GM23338 (cell line): ENCODE measurements around the gene OGG1. TPM values are rescaled to one million over a fixed set of nuclear protein-coding genes. Genes with fewer than 3 reads are reported as not detected.

Source experiments
- ATAC-seq: fragments of 200-7000 bp; cut with Tn5 transposase; 3 replicates; pipeline ENCODE4 v1.9.1; 2020
- DNase-seq: peaks from one replicate; pipeline ENCODE4 v3.0.0-alpha.2; 2015; ENCODE audit warnings: low spot score
- H2AFZ ChIP-seq: fragments of 200-600 bp; sonication (generic); 2 replicates; pipeline ENCODE4 v1.8.0; 2016; ENCODE audit warnings: antibody characterized with exemption, mild to moderate bottlenecking, moderate library complexity
- H3F3A ChIP-seq: fragments of 200-600 bp; sonication (generic); replicated peaks from 2 replicates; pipeline ENCODE4 v1.8.0; 2017; ENCODE audit warnings: antibody characterized with exemption, mixed run types, low read depth
- H3K27ac ChIP-seq: fragments of 200-600 bp; sonication (generic); 2 replicates; pipeline ENCODE4 v1.6.1; 2016; ENCODE audit warnings: low read depth
- H3K27me3 ChIP-seq: fragments of 200-600 bp; sonication (generic); 2 replicates; pipeline ENCODE4 v1.8.0; 2016; ENCODE audit warnings: mild to moderate bottlenecking, mixed run types, moderate library complexity; ENCODE audit not compliant: insufficient read depth
- H3K36me3 ChIP-seq: fragments of 200-600 bp; sonication (generic); 2 replicates; pipeline ENCODE4 v1.8.0; 2016; ENCODE audit warnings: mild to moderate bottlenecking; ENCODE audit not compliant: insufficient read depth
- H3K4me1 ChIP-seq: fragments of 200-600 bp; sonication (generic); 2 replicates; pipeline ENCODE4 v1.8.0; 2016; ENCODE audit warnings: mild to moderate bottlenecking, moderate library complexity; ENCODE audit not compliant: insufficient read depth
- H3K4me2 ChIP-seq: fragments of 200-600 bp; sonication (generic); 2 replicates; pipeline ENCODE4 v1.7.1; 2017; ENCODE audit warnings: mixed run types
- H3K4me3 ChIP-seq: fragments of 200-600 bp; sonication (generic); 2 replicates; pipeline ENCODE4 v1.6.1; 2016; ENCODE audit warnings: mixed run types
- H3K79me2 ChIP-seq: fragments of 200-600 bp; sonication (generic); replicated peaks from 2 replicates; pipeline ENCODE4 v1.8.0; 2017; ENCODE audit warnings: mild to moderate bottlenecking; ENCODE audit not compliant: insufficient read depth
- H3K9me2 ChIP-seq: fragments of 200-600 bp; sonication (generic); 2 replicates; pipeline ENCODE4 v1.8.0; 2017; ENCODE audit not compliant: insufficient read depth
- H4K20me1 ChIP-seq: fragments of 200-600 bp; sonication (generic); replicated peaks from 2 replicates; pipeline ENCODE4 v1.8.0; 2017; ENCODE audit warnings: mild to moderate bottlenecking; ENCODE audit not compliant: insufficient read depth
- H3K27ac Mint-ChIP-seq: 2 replicates; pipeline ENCODE4 v1.8.0; 2020; ENCODE audit warnings: inconsistent platforms, mild to moderate bottlenecking, moderate library complexity, mixed read lengths
- H3K27me3 Mint-ChIP-seq: 3 replicates; pipeline ENCODE4 v1.8.0; 2022; ENCODE audit warnings: low read depth, mild to moderate bottlenecking, moderate library complexity, mixed read lengths, inconsistent platforms; ENCODE audit not compliant: insufficient read depth, poor library complexity
- H3K36me3 Mint-ChIP-seq: 3 replicates; pipeline ENCODE4 v1.8.0; 2021; ENCODE audit warnings: low read depth, mild to moderate bottlenecking, inconsistent platforms, moderate library complexity, mixed read lengths
- H3K4me1 Mint-ChIP-seq: 3 replicates; pipeline ENCODE4 v1.8.0; 2020; ENCODE audit warnings: mild to moderate bottlenecking, inconsistent platforms, mixed read lengths
- H3K4me3 Mint-ChIP-seq: 3 replicates; pipeline ENCODE4 v1.8.0; 2021; ENCODE audit warnings: moderate library complexity, mild to moderate bottlenecking, inconsistent platforms, mixed read lengths
- H3K9me3 Mint-ChIP-seq: 3 replicates; pipeline ENCODE4 v1.8.0; 2020; ENCODE audit warnings: moderate library complexity, mild to moderate bottlenecking, inconsistent platforms, mixed read lengths
- CREB1 ChIP-seq: fragments of 250-450 bp; sonication (Bioruptor Pico); IDR thresholded peaks from 2 replicates; pipeline ENCODE4 v1.5.0; 2020; ENCODE audit warnings: low read depth, mild to moderate bottlenecking, moderate library complexity
- EZH2 ChIP-seq: fragments of 200-600 bp; sonication (generic); IDR thresholded peaks from one replicate; pipeline ENCODE4 v1.8.0; 2017; ENCODE audit warnings: antibody characterized with exemption, mild to moderate bottlenecking, low read depth; ENCODE audit not compliant: unreplicated experiment
- EZH2phosphoT487 ChIP-seq: fragments of 200-600 bp; sonication (generic); IDR thresholded peaks from one replicate; pipeline ENCODE4 v1.8.1; 2018; ENCODE audit warnings: antibody characterized with exemption; ENCODE audit not compliant: unreplicated experiment
- JUNB ChIP-seq: IDR thresholded peaks from one replicate; pipeline ENCODE4 v1.6.1; 2016; ENCODE audit warnings: antibody characterized with exemption; ENCODE audit not compliant: unreplicated experiment
- NANOG ChIP-seq: IDR thresholded peaks from 2 replicates; pipeline ENCODE4 v1.6.1; 2016; ENCODE audit warnings: antibody characterized with exemption, borderline replicate concordance
- POLR2AphosphoS5 ChIP-seq: IDR thresholded peaks from 2 replicates; pipeline ENCODE4 v1.6.1; 2016; ENCODE audit warnings: antibody characterized with exemption, low read depth
- STAT1 ChIP-seq: IDR thresholded peaks from one replicate; pipeline ENCODE4 v1.6.1; 2016; ENCODE audit warnings: antibody characterized with exemption; ENCODE audit not compliant: unreplicated experiment
- ZNF114 ChIP-seq: fragments of 250-450 bp; sonication (Bioruptor Pico); IDR thresholded peaks from 2 replicates; pipeline ENCODE4 v1.5.0; 2020; ENCODE audit warnings: mild to moderate bottlenecking, moderate library complexity
- ZNF331 ChIP-seq: fragments of 250-450 bp; sonication (Bioruptor Pico); IDR thresholded peaks from 2 replicates; pipeline ENCODE4 v1.5.0; 2020; ENCODE audit warnings: low read depth, mild to moderate bottlenecking, moderate library complexity
- polyA plus RNA-seq: library from polyadenylated mRNA; unstranded; fragments of >200 nt; fragmentation: Nextera tagmentation; extraction: Ambion mirVana; gene quantifications from 2 replicates; pipeline ENCODE4 v1.2.1, GENCODE V29; 2016
- total RNA-seq: library from RNA; depleted of rRNA; stranded (reverse); fragments of >200 nt; shearing (Covaris generic); gene quantifications from 2 replicates; pipeline ENCODE4 v1.2.3, GENCODE V29; 2014
- TF ChIP-seq, protein P1 (sequence below): fragments of 250-450 bp; sonication (Bioruptor Pico); IDR thresholded peaks from 2 replicates; pipeline ENCODE4 v1.5.0; 2020; ENCODE audit warnings: mild to moderate bottlenecking, moderate library complexity
- TF ChIP-seq, protein P2 (sequence below): IDR thresholded peaks from 2 replicates; pipeline ENCODE4 v1.6.1; 2016; ENCODE audit warnings: antibody characterized with exemption
- TF ChIP-seq, protein P3 (sequence below), 2 experiments: fragments of 200-600 bp in 1 of 2; sonication (generic) in 1 of 2; conservative IDR thresholded peaks; 2 replicates each; pipeline versions ENCODE4 v1.5.1 to v1.6.1; 2016 to 2017; ENCODE audit warnings: antibody characterized with exemption in 2 of 2, low read depth in 2 of 2, mild to moderate bottlenecking in 2 of 2, moderate library complexity in 1 of 2
- TF ChIP-seq, protein P4 (sequence below): IDR thresholded peaks from one replicate; pipeline ENCODE4 v1.6.1; 2018; ENCODE audit warnings: antibody characterized with exemption; ENCODE audit not compliant: unreplicated experiment

The OGG1 gene
- total and polyA plus RNA-seq, 2 experiments from 2014 or later, result 20.6 to 27.6 TPM

DNA sequence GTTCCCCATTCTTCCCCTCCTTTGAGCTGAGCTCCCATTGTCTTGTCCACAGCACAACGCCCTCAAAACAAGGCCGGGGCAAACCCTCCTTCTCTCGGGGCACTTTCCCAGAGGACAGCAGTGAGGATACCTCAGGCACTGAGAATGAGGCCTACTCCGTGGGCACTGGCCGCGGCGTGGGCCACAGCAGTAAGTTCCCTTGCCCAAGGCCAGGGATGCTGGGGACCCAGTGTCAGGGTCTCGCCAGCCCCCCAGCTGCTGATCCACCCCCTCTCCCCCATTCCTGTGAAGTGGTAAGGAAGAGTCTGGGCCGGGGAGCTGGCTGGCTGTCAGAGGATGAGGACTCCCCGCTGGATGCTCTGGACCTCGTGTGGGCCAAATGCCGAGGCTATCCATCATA lies 4.2 kb upstream of the OGG1 start:
- peaks cover 31% of the 10 kb centered on the region for H3K36me3 ChIP-seq
- H2AFZ ChIP-seq, result no peak overlapping the region

More for the DNA sequence above, 4.2 kb upstream of the OGG1 start:
- Histone ChIP-seq H3K9me2 (no peaks in the 10 kb centered on the region; the same call in 1 of the 2 replicates), H3K27me3 (no peaks in the 10 kb centered on the region), H3K4me3 (no peak overlapping the region), H3K79me2 (peaks cover 3% of the 10 kb centered on the region), H4K20me1 (peaks cover 3% of the 10 kb centered on the region), H3K4me1 (peaks cover 3% of the 10 kb centered on the region; the same call in 1 of the 2 replicates), H3K4me2 (no peak overlapping the region), H3K27ac (no peak overlapping the region), H3F3A (peaks cover 17% of the 10 kb centered on the region)
- Mint-ChIP-seq H3K4me1 (peaks cover under 1% of the 10 kb centered on the region; the same call in 1 of the 3 replicates), H3K9me3 (no peaks in the 10 kb centered on the region), H3K27me3 (peaks cover 11% of the 10 kb centered on the region), H3K36me3 (peaks cover 82% of the 10 kb centered on the region), H3K4me3 (no peak overlapping the region), H3K27ac (no peak overlapping the region)
- ATAC-seq, result no peak
- no peak for DNase-seq
- TF ChIP-seq, protein P1, sequence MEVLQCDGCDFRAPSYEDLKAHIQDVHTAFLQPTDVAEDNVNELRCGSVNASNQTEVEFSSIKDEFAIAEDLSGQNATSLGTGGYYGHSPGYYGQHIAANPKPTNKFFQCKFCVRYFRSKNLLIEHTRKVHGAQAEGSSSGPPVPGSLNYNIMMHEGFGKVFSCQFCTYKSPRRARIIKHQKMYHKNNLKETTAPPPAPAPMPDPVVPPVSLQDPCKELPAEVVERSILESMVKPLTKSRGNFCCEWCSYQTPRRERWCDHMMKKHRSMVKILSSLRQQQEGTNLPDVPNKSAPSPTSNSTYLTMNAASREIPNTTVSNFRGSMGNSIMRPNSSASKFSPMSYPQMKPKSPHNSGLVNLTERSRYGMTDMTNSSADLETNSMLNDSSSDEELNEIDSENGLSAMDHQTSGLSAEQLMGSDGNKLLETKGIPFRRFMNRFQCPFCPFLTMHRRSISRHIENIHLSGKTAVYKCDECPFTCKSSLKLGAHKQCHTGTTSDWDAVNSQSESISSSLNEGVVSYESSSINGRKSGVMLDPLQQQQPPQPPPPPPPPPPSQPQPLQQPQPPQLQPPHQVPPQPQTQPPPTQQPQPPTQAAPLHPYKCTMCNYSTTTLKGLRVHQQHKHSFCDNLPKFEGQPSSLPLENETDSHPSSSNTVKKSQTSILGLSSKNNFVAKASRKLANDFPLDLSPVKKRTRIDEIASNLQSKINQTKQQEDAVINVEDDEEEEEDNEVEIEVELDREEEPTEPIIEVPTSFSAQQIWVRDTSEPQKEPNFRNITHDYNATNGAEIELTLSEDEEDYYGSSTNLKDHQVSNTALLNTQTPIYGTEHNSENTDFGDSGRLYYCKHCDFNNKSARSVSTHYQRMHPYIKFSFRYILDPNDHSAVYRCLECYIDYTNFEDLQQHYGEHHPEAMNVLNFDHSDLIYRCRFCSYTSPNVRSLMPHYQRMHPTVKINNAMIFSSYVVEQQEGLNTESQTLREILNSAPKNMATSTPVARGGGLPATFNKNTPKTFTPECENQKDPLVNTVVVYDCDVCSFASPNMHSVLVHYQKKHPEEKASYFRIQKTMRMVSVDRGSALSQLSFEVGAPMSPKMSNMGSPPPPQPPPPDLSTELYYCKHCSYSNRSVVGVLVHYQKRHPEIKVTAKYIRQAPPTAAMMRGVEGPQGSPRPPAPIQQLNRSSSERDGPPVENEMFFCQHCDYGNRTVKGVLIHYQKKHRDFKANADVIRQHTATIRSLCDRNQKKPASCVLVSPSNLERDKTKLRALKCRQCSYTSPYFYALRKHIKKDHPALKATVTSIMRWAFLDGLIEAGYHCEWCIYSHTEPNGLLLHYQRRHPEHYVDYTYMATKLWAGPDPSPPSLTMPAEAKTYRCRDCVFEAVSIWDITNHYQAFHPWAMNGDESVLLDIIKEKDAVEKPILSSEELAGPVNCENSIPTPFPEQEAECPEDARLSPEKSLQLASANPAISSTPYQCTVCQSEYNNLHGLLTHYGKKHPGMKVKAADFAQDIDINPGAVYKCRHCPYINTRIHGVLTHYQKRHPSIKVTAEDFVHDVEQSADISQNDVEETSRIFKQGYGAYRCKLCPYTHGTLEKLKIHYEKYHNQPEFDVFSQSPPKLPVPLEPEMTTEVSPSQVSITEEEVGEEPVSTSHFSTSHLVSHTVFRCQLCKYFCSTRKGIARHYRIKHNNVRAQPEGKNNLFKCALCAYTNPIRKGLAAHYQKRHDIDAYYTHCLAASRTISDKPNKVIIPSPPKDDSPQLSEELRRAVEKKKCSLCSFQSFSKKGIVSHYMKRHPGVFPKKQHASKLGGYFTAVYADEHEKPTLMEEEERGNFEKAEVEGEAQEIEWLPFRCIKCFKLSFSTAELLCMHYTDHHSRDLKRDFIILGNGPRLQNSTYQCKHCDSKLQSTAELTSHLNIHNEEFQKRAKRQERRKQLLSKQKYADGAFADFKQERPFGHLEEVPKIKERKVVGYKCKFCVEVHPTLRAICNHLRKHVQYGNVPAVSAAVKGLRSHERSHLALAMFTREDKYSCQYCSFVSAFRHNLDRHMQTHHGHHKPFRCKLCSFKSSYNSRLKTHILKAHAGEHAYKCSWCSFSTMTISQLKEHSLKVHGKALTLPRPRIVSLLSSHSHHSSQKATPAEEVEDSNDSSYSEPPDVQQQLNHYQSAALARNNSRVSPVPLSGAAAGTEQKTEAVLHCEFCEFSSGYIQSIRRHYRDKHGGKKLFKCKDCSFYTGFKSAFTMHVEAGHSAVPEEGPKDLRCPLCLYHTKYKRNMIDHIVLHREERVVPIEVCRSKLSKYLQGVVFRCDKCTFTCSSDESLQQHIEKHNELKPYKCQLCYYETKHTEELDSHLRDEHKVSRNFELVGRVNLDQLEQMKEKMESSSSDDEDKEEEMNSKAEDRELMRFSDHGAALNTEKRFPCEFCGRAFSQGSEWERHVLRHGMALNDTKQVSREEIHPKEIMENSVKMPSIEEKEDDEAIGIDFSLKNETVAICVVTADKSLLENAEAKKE (CRISPR knock-in tag), result no peak
- TF ChIP-seq CREB1, result no peak
- TF ChIP-seq ZNF331, result no peak
- TF ChIP-seq, protein P2, sequence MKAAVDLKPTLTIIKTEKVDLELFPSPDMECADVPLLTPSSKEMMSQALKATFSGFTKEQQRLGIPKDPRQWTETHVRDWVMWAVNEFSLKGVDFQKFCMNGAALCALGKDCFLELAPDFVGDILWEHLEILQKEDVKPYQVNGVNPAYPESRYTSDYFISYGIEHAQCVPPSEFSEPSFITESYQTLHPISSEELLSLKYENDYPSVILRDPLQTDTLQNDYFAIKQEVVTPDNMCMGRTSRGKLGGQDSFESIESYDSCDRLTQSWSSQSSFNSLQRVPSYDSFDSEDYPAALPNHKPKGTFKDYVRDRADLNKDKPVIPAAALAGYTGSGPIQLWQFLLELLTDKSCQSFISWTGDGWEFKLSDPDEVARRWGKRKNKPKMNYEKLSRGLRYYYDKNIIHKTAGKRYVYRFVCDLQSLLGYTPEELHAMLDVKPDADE, result no peak
- TF ChIP-seq STAT1, result no peak
- no peak for TF ChIP-seq POLR2AphosphoS5
- TF ChIP-seq JUNB, result no peak
- no peak for TF ChIP-seq NANOG
- TF ChIP-seq ZNF114 (CRISPR knock-in tag), result no peak
- no peak for TF ChIP-seq EZH2
- TF ChIP-seq, protein P3, sequence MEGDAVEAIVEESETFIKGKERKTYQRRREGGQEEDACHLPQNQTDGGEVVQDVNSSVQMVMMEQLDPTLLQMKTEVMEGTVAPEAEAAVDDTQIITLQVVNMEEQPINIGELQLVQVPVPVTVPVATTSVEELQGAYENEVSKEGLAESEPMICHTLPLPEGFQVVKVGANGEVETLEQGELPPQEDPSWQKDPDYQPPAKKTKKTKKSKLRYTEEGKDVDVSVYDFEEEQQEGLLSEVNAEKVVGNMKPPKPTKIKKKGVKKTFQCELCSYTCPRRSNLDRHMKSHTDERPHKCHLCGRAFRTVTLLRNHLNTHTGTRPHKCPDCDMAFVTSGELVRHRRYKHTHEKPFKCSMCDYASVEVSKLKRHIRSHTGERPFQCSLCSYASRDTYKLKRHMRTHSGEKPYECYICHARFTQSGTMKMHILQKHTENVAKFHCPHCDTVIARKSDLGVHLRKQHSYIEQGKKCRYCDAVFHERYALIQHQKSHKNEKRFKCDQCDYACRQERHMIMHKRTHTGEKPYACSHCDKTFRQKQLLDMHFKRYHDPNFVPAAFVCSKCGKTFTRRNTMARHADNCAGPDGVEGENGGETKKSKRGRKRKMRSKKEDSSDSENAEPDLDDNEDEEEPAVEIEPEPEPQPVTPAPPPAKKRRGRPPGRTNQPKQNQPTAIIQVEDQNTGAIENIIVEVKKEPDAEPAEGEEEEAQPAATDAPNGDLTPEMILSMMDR (conservative IDR thresholded peaks at IDR 0.05; ENCODE audit: low read depth in 2 of 2), result no peak
- TF ChIP-seq EZH2phosphoT487, result no peak
- TF ChIP-seq, protein P4, sequence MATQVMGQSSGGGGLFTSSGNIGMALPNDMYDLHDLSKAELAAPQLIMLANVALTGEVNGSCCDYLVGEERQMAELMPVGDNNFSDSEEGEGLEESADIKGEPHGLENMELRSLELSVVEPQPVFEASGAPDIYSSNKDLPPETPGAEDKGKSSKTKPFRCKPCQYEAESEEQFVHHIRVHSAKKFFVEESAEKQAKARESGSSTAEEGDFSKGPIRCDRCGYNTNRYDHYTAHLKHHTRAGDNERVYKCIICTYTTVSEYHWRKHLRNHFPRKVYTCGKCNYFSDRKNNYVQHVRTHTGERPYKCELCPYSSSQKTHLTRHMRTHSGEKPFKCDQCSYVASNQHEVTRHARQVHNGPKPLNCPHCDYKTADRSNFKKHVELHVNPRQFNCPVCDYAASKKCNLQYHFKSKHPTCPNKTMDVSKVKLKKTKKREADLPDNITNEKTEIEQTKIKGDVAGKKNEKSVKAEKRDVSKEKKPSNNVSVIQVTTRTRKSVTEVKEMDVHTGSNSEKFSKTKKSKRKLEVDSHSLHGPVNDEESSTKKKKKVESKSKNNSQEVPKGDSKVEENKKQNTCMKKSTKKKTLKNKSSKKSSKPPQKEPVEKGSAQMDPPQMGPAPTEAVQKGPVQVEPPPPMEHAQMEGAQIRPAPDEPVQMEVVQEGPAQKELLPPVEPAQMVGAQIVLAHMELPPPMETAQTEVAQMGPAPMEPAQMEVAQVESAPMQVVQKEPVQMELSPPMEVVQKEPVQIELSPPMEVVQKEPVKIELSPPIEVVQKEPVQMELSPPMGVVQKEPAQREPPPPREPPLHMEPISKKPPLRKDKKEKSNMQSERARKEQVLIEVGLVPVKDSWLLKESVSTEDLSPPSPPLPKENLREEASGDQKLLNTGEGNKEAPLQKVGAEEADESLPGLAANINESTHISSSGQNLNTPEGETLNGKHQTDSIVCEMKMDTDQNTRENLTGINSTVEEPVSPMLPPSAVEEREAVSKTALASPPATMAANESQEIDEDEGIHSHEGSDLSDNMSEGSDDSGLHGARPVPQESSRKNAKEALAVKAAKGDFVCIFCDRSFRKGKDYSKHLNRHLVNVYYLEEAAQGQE, result no peak
